Sigmoid colon (tissue), 4 donors: ENCODE data around the gene RPL12.
"Not testable (repeated sequence)": the region's sequence is repeated elsewhere in the genome, so short reads cannot be mapped to it uniquely, and the experiment has no call there.

Source experiments
- CTCF ChIP-seq, 4 experiments: fragments of 450-650 bp in 3 of 4; fragments of 200-600 bp in 1 of 4; IDR thresholded peaks; one replicate each; pipeline ENCODE4 v1.5.1; 2016 to 2019; ENCODE audit warnings: antibody characterized with exemption in 4 of 4, mild to moderate bottlenecking in 3 of 4, moderate library complexity in 2 of 4
- EP300 ChIP-seq, 4 donors: sonication (generic); formaldehyde crosslinking; IDR thresholded peaks; one replicate each; pipeline ENCODE4 v1.6.1; 2017; ENCODE audit warnings: antibody characterized with exemption in 4 of 4

DNA sequence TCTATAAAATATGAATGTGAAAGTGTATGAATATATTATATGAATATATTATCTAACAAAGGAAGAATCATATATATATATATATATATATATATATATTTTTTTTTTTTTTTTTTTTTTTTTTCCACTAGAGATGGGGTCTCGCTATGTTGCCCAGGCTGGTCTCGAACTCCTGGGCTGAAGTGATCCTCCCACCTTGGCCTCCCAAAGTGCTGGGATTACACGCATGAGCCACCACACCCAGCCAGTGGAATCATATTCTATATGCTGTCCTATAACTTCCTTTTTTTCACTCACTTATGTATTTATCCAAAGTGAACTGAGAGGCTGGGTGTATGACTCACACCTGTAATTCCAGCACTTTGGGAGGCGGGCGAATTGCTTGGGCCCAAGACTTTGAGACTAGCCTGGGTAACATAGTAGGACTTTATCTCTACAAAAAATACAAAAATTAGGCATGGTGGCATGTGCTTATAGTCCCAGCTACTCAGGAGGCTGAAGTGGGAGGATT is 15.3 kb upstream of the RPL12 start:
- TF ChIP-seq EP300, CTCF (IDR thresholded peaks at IDR 0.05): not testable (repeated sequence)
